ENCODE data around the gene EFCAB14. TPM values are rescaled to one million over a fixed set of nuclear protein-coding genes. Genes with fewer than 3 reads are reported as not detected.

Gene EFCAB14
- total and polyA plus RNA-seq, 7 donors, result 36.9 to 72.0 (median 63.1) TPM

- no peak for DNase-seq
- H3K36me3 ChIP-seq, result peaks cover 0 to 56% (median 30%) of the 10 kb centered on the region in 4 donors
Measured at GRCh38 chr1:46692811-46693770, 25.8 kb downstream of the EFCAB14 start.

GRCh38 chr1:46691997-46692790, 26.7 kb downstream of the EFCAB14 start:
- no peak for DNase-seq
- TF ChIP-seq, protein P1, sequence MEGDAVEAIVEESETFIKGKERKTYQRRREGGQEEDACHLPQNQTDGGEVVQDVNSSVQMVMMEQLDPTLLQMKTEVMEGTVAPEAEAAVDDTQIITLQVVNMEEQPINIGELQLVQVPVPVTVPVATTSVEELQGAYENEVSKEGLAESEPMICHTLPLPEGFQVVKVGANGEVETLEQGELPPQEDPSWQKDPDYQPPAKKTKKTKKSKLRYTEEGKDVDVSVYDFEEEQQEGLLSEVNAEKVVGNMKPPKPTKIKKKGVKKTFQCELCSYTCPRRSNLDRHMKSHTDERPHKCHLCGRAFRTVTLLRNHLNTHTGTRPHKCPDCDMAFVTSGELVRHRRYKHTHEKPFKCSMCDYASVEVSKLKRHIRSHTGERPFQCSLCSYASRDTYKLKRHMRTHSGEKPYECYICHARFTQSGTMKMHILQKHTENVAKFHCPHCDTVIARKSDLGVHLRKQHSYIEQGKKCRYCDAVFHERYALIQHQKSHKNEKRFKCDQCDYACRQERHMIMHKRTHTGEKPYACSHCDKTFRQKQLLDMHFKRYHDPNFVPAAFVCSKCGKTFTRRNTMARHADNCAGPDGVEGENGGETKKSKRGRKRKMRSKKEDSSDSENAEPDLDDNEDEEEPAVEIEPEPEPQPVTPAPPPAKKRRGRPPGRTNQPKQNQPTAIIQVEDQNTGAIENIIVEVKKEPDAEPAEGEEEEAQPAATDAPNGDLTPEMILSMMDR (IDR thresholded peaks at IDR 0.05), result peak in 1 of 4 experiments; percentile 25
- TF ChIP-seq POLR2A (IDR thresholded peaks at IDR 0.05) (no peak), POLR2AphosphoS5 (IDR thresholded peaks at IDR 0.05) (no peak), EP300 (IDR thresholded peaks at IDR 0.05) (no peak)
- Histone ChIP-seq H3K27ac (peak overlapping the region in 2 of 4 donors; percentile 35 to 56), H3K27me3 (no peaks in the 10 kb centered on the region), H3K9me3 (no peaks in the 10 kb centered on the region), H3K4me1 (peaks cover 0 to 39% (median 32%) of the 10 kb centered on the region in 4 donors), H3K36me3 (peaks cover 0 to 59% (median 32%) of the 10 kb centered on the region in 4 donors), H3K4me3 (no peak overlapping the region)
- intact Hi-C loops (cut with DNase I), result no loop called here
- 45 to 77% methylated on average over 6 of the region's 6 CpGs for WGBS, 2 donors

More at GRCh38 chr1:46692811-46693770, 25.8 kb downstream of the EFCAB14 start:
- intact Hi-C loops (cut with DNase I), result no loop called here
- Histone ChIP-seq H3K27ac (peak overlapping the region in 3 of 4 donors; percentile 15 to 56 (median 35)), H3K4me3 (no peak overlapping the region), H3K27me3 (no peaks in the 10 kb centered on the region), H3K4me1 (peaks cover 0 to 31% (median 26%) of the 10 kb centered on the region in 4 donors), H3K9me3 (no peaks in the 10 kb centered on the region)
- 25 to 51% methylated on average over 3 of the region's 3 CpGs for WGBS, 2 donors
- peak in 1 of 4 donors; percentile 39 for TF ChIP-seq POLR2AphosphoS5 (IDR thresholded peaks at IDR 0.05)
- TF ChIP-seq, protein P1 (IDR thresholded peaks at IDR 0.05), result no peak

GRCh38 chr1:46690931-46691421, 27.9 kb downstream of the EFCAB14 start:
- intact Hi-C loops (cut with DNase I), result no loop called here
- 90 to 94% methylated on average over 2 of the region's 2 CpGs for WGBS, 2 donors
- H3K27me3 ChIP-seq, result no peaks in the 10 kb centered on the region
- H3K4me3 ChIP-seq, result no peak overlapping the region
- peaks cover 0 to 50% (median 37%) of the 10 kb centered on the region in 4 donors for H3K4me1 ChIP-seq
- H3K36me3 ChIP-seq, result peaks cover 0 to 57% (median 28%) of the 10 kb centered on the region in 4 donors
- DNase-seq, result no peak
- no peak overlapping the region for H3K27ac ChIP-seq
- no peaks in the 10 kb centered on the region for H3K9me3 ChIP-seq
- TF ChIP-seq POLR2A (IDR thresholded peaks at IDR 0.05) (no peak), EP300 (IDR thresholded peaks at IDR 0.05) (no peak), POLR2AphosphoS5 (IDR thresholded peaks at IDR 0.05) (no peak)
- TF ChIP-seq, protein P1 (IDR thresholded peaks at IDR 0.05), result no peak

DNA sequence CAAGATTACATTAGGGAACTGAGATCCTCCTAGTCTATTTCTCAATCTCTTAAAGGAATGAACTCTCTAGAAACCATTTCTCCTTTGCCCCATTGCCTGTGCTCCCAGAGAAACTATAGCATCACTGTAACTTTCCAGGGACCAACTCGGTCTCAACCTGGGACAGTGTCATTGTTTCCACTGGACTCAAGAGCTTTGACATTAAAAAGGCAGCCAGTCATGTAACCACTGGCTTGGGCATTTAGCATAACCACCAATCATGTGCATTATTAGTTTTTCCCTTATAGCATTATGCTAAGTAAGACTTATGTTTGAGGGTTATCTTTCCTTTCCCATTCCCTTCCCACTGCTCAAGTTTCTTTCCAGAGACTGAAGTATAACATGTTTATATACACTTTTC, 29.0 kb downstream of the EFCAB14 start:
- TF ChIP-seq EP300 (IDR thresholded peaks at IDR 0.05) (no peak), POLR2AphosphoS5 (IDR thresholded peaks at IDR 0.05) (no peak), POLR2A (IDR thresholded peaks at IDR 0.05) (no peak)
- TF ChIP-seq, protein P1 (IDR thresholded peaks at IDR 0.05), result no peak
- WGBS, 2 donors, result 79 to 89% methylated on average over 1 of the region's 1 CpG
- no peak overlapping the region for H3K4me3 ChIP-seq
- H3K27ac ChIP-seq, result no peak overlapping the region
- intact Hi-C loops (cut with DNase I), result no loop called here
- H3K9me3 ChIP-seq, result no peaks in the 10 kb centered on the region
- H3K27me3 ChIP-seq, result no peaks in the 10 kb centered on the region
- no peak for DNase-seq
- H3K4me1 ChIP-seq, result peaks cover 0 to 50% (median 37%) of the 10 kb centered on the region in 4 donors
- H3K36me3 ChIP-seq, result peaks cover 0 to 58% (median 20%) of the 10 kb centered on the region in 4 donors

Data from sigmoid colon (tissue), 7 donors.